Stomach (tissue), 4 donors: ENCODE data around the gene COMMD1.

Source experiments
- CTCF ChIP-seq, 7 experiments: fragments of 450-650 bp in 4 of 7; fragments of 200-600 bp in 3 of 7; sonication (generic) in 3 of 7; IDR thresholded peaks; one replicate each; pipeline ENCODE4 v1.5.1; 2016 to 2019; ENCODE audit warnings: antibody characterized with exemption in 7 of 7, control low read depth in 2 of 7, mild to moderate bottlenecking in 1 of 7
- POLR2A ChIP-seq, 4 donors: fragments of 450-650 bp; IDR thresholded peaks; one replicate each; pipeline ENCODE4 v1.6.1; 2016; ENCODE audit warnings: antibody characterized with exemption in 4 of 4, control low read depth in 2 of 4, mild to moderate bottlenecking in 1 of 4, moderate library complexity in 1 of 4

GRCh38 chr2:61988462-61989366 lies 83.2 kb downstream of the COMMD1 start:
- TF ChIP-seq CTCF (IDR thresholded peaks at IDR 0.05) (no peak), POLR2A (IDR thresholded peaks at IDR 0.05) (no peak)
